G401.6 (cell line): ENCODE results near the gene FILIP1L.

ENCODE experiments used
- FAIRE-seq: peaks from 2 replicates; lab custom pipeline; 2012; peaks lifted over from hg19 to GRCh38; lab: Jason Lieb, UNC

The FILIP1L gene

DNA sequence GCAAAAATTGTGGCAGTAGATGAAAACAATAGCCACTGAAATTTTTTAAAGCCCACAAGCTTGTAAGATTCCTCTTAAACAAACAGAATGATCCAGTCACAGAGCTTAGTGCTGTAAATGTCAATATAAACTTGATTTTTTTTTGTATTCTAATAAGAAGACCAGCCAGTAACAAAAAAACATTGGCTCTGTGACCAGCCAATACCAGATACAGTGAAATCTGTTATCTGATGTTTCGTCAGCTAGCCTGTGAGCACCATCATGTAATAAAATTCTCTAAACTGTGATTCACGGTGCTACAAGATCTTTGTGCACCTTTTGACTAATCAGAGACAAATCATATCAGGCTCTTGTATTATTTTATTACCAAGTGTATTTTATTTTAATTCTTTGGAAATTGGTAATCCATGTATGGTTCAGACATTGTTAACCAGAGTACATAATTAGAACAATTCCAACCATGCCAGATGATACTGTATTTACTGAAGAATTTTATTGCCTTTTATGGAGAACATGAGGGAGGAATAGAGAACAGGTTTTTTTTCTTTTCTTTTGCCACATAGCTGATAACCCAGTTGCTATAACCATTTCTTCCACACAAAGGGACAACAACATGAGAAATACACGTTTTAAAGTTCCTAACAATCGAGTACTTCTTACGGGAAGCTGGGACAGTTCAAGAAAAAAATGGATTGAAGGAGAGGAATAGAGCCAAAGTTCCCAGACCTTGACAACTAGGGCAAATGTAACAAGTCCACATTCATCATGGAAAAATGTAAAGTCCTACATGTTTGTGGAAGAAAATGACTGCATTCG is 71.9 kb downstream of the FILIP1L start:
- no peak for FAIRE-seq

DNA sequence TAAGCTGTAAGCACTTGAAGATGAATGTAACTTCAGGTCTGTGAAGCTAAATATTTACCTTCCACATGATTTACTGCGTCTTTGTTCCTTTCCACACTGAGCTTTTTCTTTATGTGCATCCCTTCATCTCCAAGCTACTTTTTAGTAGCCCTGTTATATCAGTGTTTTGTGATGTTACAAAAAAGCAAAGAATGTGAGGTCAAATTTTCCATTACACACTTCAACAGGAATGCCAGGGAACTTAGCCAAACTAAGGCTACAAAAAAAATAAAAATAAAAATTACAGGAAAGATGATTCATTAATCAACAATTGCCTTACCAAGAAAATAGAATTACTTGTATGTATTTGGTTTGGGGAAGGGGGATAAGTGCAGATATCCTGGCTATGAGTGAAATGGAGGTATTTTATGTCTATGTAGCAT is 73.0 kb downstream of the FILIP1L start:
- no peak for FAIRE-seq

DNA sequence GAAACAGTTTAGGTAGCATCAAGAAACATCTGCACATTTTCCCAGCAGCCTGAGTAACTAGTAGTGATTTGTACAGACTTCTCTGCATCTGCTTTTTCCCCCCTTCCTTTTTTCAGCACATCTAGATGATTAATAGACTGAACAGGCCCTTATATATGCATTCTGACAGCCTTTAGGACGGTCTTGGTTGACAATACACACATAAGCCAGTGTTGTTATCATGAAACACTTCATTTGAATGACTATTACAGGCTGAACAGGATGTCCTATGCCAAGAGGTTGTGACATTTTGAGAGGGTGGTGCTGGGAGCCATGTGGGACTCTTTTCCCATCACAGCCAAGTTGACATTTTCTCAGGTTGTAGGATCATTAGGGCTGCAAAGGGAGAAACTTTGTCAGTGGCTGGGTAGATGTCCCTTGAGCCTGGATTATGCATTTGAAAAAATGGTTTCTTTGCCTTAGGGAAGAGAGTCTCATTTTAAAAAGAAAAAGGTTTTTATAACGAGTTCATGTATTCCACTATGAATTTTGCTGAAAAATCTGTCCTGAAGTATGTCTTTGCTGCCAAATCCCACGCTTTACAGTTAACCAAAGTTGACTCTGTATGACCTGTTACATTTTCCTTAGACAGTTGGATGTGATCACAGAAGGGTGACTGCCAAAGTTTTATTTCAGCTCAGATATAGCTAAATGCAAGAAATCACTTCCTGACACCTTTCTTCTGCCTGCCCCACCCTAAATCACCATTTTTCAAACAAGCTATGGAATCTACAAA is 73.7 kb downstream of the FILIP1L start:
- FAIRE-seq: no peak

DNA sequence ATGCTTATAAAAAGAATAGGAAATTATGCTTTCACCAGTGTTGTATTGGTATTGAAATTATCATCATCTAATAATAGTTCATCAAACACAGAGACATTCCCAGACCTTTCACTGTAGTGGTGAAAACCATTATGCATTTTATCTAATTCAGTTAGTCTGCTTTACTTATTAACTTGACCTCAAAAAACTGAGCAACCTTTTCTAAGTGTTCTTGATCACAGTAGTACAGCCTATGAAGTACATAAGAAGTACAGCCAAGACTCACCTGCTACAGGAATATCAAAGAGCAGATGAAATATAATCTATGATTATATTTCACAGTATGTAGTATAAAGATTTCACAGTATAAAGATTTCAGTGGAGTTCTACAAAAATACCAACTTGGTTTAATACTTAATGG is 75.2 kb downstream of the FILIP1L start:
- peak; percentile 45 for FAIRE-seq

DNA sequence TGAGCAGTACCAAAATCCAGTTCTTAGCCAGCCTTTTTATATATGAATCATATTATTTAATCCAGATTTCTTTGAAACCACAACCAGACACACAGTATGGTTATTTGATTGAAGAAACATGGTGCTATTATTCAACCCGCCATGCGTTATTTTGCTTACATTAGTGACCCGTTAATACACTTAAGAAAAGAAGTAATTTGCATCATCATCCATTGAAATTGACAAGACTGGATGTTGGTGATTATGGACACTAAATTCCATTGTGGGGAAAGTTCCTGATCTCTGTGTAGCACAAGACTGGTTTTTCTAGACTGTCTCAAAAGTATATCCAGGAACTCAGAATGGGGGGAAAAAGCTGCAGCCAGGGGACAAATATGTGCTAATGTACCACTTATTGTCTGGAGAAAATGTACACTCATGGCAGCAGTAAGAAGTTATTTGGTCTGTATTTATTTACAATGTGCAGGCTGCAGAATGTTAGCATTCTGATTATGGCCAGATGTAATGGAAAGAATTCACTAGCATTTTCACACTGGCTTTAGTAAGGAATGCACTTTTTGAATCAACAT is 80.3 kb downstream of the FILIP1L start:
- FAIRE-seq: no peak

- FAIRE-seq: no peak
Measured at GRCh38 chr3:100033184-100033583, 81.1 kb downstream of the FILIP1L start.

GRCh38 chr3:100032243-100032642 is 82.1 kb downstream of the FILIP1L start:
- FAIRE-seq: no peak

DNA sequence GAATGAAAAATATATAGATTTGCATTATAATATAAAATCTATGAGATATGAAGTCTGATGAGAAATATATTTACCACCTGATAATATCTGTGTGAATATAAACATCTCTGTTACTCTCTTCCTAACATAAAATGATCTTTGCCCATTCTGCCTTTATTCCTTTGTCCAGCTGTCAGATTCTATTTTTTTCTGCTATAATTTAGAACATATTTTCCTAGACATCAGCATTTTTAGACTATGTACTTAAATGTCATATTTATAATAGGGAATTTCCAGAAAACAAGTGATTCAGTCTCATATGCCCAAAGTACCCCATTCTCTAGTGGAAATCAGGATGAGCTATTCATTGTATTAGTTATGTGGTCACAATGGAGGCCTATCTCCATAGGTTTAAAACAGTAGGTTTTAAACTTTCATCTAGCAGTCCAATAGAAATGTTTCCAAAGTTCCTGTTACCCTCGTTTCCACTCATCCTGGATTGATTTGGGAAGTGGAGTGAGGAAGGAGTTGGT is 83.3 kb downstream of the FILIP1L start:
- no peak for FAIRE-seq

- FAIRE-seq: no peak
Measured at GRCh38 chr3:100030346-100030745, 84.0 kb downstream of the FILIP1L start.

GRCh38 chr3:100029689-100030088 is 84.6 kb downstream of the FILIP1L start:
- no peak for FAIRE-seq

DNA sequence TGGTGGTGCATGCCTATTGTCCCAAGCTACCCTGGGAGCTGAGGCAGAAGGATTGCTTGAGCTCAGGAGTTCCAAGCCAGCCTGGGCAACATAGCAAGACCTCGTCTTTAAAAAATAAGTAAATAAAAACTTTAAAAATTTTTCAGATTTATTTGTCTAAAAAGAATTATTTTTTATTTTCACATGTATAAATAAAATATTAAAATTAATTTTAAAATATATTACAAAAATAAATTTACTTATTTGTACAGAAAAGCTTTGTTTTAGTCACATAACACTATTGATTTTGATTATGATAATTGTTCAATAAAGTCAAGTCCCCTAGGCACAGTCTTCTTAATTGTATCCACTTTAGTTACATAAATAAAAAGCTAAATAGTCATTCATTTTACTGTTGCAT is 85.2 kb downstream of the FILIP1L start:
- peak; percentile 81 for FAIRE-seq

DNA sequence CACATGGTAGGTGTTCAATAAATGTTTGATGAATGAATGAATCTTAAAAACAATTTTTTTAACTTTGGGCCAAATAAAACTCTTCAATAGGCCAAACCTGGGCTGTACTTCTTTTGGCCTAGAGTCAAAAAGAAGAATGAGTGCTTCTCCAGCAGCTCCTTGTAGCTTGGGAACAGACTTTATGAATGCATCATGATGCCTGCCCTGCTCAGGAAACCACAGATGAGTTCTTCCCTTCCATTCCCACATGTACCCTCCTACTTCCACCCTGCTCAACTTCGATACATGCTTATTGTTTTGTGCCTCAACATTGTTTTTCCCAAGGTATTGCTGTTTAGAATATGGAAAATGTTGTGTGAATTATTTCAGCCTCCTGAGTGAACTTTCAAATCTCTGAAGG is 87.0 kb downstream of the FILIP1L start:
- no peak for FAIRE-seq

GRCh38 chr3:100024520-100025303 is 89.6 kb downstream of the FILIP1L start:
- FAIRE-seq: no peak

GRCh38 chr3:100023595-100023994 is 90.7 kb downstream of the FILIP1L start:
- FAIRE-seq: no peak

DNA sequence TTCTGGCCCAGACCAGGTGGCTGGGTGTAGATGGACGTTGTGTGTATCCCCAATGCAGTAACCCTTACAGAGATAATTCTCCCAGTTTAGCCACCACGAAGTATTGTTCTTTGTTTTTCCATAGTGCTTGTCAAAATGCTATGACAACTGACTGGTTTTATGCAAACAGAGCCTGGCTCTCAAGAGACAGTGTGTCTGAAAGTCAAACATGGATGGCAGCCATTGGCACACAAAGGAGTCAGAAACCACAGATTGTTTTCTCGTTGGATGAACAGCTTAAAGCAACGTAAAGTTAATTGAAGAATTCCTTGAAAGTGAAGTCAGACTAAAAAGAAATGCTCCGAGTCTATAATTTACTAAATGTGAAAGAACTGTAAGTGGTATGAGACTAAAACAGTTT is 91.2 kb downstream of the FILIP1L start:
- no peak for FAIRE-seq

- no peak for FAIRE-seq
Measured at GRCh38 chr3:100022506-100022905, 91.8 kb downstream of the FILIP1L start.

DNA sequence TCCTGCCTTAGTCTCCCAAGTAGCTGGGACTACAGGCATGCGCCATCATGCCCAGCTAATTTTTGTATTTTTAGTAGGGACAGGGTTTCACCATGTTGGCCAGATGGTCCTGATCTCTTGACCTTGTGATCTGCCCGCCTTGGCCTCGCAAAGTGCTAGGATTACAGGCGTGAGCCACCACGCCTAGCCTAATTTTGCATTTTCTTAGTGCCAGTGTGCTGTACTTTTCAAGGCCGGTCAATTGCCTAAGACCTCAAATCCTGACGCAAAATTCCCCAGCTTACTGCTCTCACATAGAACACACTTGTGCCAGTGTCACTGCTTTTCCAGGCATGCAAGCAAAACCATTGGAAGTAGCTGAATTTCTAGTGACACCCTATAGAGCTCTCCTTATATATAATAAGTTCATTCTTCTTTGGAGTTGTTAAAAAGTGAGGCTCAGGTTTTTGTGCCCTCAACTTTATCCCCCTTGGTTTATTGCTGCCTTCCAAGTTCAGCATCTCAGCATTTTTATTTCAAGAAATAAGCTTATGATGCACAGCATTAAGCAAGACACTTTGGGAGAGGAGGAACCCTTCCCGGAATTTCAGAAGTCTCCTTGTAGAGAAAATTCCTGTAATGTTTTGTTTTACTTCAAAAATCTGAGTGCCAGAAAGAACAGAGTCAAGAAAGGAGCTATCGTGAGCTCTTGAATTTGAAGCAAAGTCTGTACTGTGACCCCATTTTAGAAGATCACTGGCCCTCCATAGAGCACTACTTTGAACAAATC is 93.2 kb downstream of the FILIP1L start:
- no peak for FAIRE-seq

GRCh38 chr3:100019719-100020118 is 94.6 kb downstream of the FILIP1L start:
- no peak for FAIRE-seq

- FAIRE-seq: no peak
Measured at GRCh38 chr3:100018806-100019205, 95.5 kb downstream of the FILIP1L start.

DNA sequence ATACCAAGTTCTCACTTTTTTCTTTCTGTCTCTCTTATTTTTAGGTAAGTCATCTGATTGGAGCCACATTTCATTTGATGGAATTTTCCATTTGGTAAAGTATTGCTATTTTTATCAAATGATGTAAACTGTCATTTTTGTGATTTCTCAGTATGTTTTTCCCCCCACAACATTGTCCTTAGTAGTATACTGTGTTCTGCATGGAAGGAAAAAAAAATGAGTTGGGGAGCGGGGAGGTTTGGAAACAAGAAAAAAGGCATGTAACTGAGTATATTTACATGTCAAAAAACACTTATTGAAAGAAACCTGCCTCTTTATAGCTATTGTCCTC is 104.2 kb downstream of the FILIP1L start:
- no peak for FAIRE-seq

DNA sequence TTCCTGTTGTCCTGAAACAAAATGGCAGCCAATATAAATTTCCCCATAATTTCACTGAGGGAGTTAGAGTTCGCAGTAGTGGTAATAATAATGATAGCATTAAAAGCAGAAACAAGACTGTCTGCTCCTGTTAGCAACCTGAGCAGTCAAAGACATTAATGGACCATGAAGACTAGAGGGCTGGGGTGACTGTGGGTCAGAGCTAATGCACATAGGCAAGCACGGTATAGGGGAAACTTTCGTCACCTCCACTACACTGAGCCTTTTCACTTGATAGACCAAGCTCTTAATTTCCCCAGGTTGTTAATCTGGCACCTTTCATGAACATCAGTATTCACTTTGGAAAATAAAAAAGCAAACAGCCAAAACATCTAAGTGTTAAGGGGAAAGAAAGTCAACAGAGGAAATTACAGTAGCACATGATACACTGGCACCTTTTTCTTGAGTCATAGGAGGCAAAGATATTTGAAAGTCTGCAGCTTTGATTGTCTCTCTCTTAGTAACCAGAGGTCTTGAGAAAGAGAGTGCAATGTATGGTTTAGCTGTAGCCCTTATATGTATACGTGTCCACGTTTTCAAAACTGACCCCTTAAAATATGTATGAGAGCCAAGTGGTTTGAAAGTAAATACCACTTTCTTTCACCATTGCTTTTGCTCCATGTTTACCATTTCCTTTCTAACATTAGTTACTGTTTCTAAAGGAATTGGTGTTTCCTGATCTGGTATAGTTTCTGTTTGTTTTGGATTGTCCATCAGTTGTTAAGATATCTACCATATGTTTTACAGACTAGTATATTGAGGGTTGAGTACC is 104.8 kb downstream of the FILIP1L start:
- FAIRE-seq: no peak
